C4-2B (cell line): ENCODE results near the gene ERO1B.

Experiments used
- CTCF ChIP-seq: fragments of 450-650 bp; conservative IDR thresholded peaks from 2 replicates; pipeline ENCODE4 v1.5.1; 2017; ENCODE audit warnings: mild to moderate bottlenecking
- ZFX ChIP-seq: fragments of 450-650 bp; IDR thresholded peaks from 2 replicates; pipeline ENCODE4 v1.6.1; 2017

- TF ChIP-seq CTCF, result no peak
- no peak for TF ChIP-seq ZFX
These were observed 33.3 kb upstream of the ERO1B start for GRCh38 chr1:236315092-236315491.
